WTC11 (cell line): Measurements from ENCODE around the gene ID2. TPM values are rescaled to one million over a fixed set of nuclear protein-coding genes. Genes with fewer than 3 reads are reported as not detected.
A peak's percentile ranks its signal among the peaks of the same experiment; 100 is the strongest.

Source experiments
- ATAC-seq: fragments of 200-7000 bp; cut with Tn5 transposase; 2 replicates; pipeline ENCODE4 v1.10.0; 2021; ENCODE audit warnings: mild to moderate bottlenecking, moderate library complexity
- CTCF ChIA-PET: fragments of 300-600 bp; sonication (Branson Sonifier 250); formaldehyde crosslinking; loops from one replicate; lab custom pipeline; 2021; ENCODE audit warnings: antibody characterized with exemption; lab: Charles Lee
- POLR2A ChIA-PET: fragments of 350-600 bp; sonication (Branson Sonifier 250); formaldehyde crosslinking; loops from one replicate; lab custom pipeline; 2021; ENCODE audit warnings: antibody characterized with exemption; lab: Charles Lee
- DNase-seq: peaks from one replicate; pipeline ENCODE4 v3.0.0; 2021; ENCODE audit warnings: low spot score
- H3K27ac Mint-ChIP-seq: 2 replicates; pipeline ENCODE4 v1.8.0; 2021; ENCODE audit warnings: mixed read lengths
- H3K27me3 Mint-ChIP-seq: 2 replicates; pipeline ENCODE4 v1.8.0; 2021; ENCODE audit warnings: low read depth, mild to moderate bottlenecking, moderate library complexity, mixed read lengths
- H3K36me3 Mint-ChIP-seq: 2 replicates; pipeline ENCODE4 v1.8.0; 2021; ENCODE audit warnings: mixed read lengths
- H3K4me1 Mint-ChIP-seq: 2 replicates; pipeline ENCODE4 v1.8.0; 2022; ENCODE audit warnings: mixed read lengths
- H3K4me3 Mint-ChIP-seq: 2 replicates; pipeline ENCODE4 v1.8.0; 2021; ENCODE audit warnings: mild to moderate bottlenecking, moderate library complexity, mixed read lengths
- H3K9me3 Mint-ChIP-seq: 2 replicates; pipeline ENCODE4 v1.8.0; 2021; ENCODE audit warnings: mixed read lengths
- ETV6 ChIP-seq: sonication (generic); formaldehyde crosslinking; IDR thresholded peaks from 2 replicates; pipeline ENCODE4 v1.8.1; 2022; ENCODE audit warnings: mild to moderate bottlenecking, missing genetic modification reagents
- FOXP1 ChIP-seq: sonication (generic); formaldehyde crosslinking; IDR thresholded peaks from 2 replicates; pipeline ENCODE4 v1.8.0; 2022; ENCODE audit warnings: missing genetic modification reagents, mild to moderate bottlenecking, moderate library complexity, borderline replicate concordance
- GABPB1 ChIP-seq: sonication (generic); formaldehyde crosslinking; IDR thresholded peaks from 2 replicates; pipeline ENCODE4 v1.8.1; 2023; ENCODE audit warnings: mild to moderate bottlenecking, missing genetic modification reagents
- KAT7 ChIP-seq: sonication (generic); formaldehyde crosslinking; IDR thresholded peaks from 2 replicates; pipeline ENCODE4 v1.8.1; 2023; ENCODE audit warnings: missing genetic modification reagents, mild to moderate bottlenecking, borderline replicate concordance
- RELA ChIP-seq: sonication (generic); formaldehyde crosslinking; IDR thresholded peaks from 2 replicates; pipeline ENCODE4 v1.8.1; 2022; ENCODE audit warnings: missing genetic modification reagents, mild to moderate bottlenecking, borderline replicate concordance
- SP1 ChIP-seq: sonication (generic); formaldehyde crosslinking; conservative IDR thresholded peaks from 2 replicates; pipeline ENCODE4 v1.8.1; 2022; ENCODE audit warnings: missing genetic modification reagents
- TCF7 ChIP-seq: sonication (generic); formaldehyde crosslinking; IDR thresholded peaks from 2 replicates; pipeline ENCODE4 v1.8.0; 2022; ENCODE audit warnings: mild to moderate bottlenecking, low read depth, missing genetic modification reagents, moderate library complexity
- TEAD1 ChIP-seq: sonication (generic); formaldehyde crosslinking; IDR thresholded peaks from 2 replicates; pipeline ENCODE4 v1.8.0; 2022; ENCODE audit warnings: mild to moderate bottlenecking, missing genetic modification reagents
- ZBTB21 ChIP-seq: sonication (generic); formaldehyde crosslinking; IDR thresholded peaks from 2 replicates; pipeline ENCODE4 v1.8.1; 2023; ENCODE audit warnings: mild to moderate bottlenecking, missing genetic modification reagents, borderline replicate concordance
- ZNF138 ChIP-seq: sonication (generic); formaldehyde crosslinking; conservative IDR thresholded peaks from 2 replicates; pipeline ENCODE4 v1.8.1; 2022; ENCODE audit warnings: mild to moderate bottlenecking, moderate library complexity, missing genetic modification reagents
- ZNF423 ChIP-seq: fragments of 250-450 bp; sonication (Bioruptor Pico); IDR thresholded peaks from 2 replicates; pipeline ENCODE4 v2.1.2; 2022; ENCODE audit warnings: mild to moderate bottlenecking, moderate library complexity
- total RNA-seq: library from RNA; stranded (reverse); gene quantifications from 3 replicates; pipeline ENCODE4 v1.2.3, GENCODE V29; 2021
- TF ChIP-seq, protein P1 (sequence below): sonication (generic); formaldehyde crosslinking; IDR thresholded peaks from 2 replicates; pipeline ENCODE4 v1.8.0; 2022; ENCODE audit warnings: mild to moderate bottlenecking, missing genetic modification reagents
- TF ChIP-seq, protein P2 (sequence below): sonication (generic); formaldehyde crosslinking; IDR thresholded peaks from 2 replicates; pipeline ENCODE4 v1.8.1; 2023; ENCODE audit warnings: mild to moderate bottlenecking, moderate library complexity, missing genetic modification reagents
- TF ChIP-seq, protein P3 (sequence below): fragments of 250-450 bp; sonication (Bioruptor Pico); conservative IDR thresholded peaks from 2 replicates; pipeline ENCODE4 v1.9.0; 2021; ENCODE audit warnings: mild to moderate bottlenecking
- TF ChIP-seq, protein P4 (sequence below): sonication (generic); formaldehyde crosslinking; conservative IDR thresholded peaks from 2 replicates; pipeline ENCODE4 v1.8.1; 2023; ENCODE audit warnings: mild to moderate bottlenecking, low read depth, missing genetic modification reagents, moderate library complexity
- TF ChIP-seq, protein P5 (sequence below): sonication (generic); formaldehyde crosslinking; IDR thresholded peaks from 2 replicates; pipeline ENCODE4 v1.8.1; 2022; ENCODE audit warnings: mild to moderate bottlenecking, missing genetic modification reagents, moderate library complexity, borderline replicate concordance
- TF ChIP-seq, protein P6 (sequence below): fragments of 200-600 bp; IDR thresholded peaks from 2 replicates; pipeline ENCODE4 v1.8.0; 2022; ENCODE audit warnings: antibody characterized with exemption

ID2 gene
- total RNA-seq, 1 experiment from 2014 or later = 38.6 TPM

DNA sequence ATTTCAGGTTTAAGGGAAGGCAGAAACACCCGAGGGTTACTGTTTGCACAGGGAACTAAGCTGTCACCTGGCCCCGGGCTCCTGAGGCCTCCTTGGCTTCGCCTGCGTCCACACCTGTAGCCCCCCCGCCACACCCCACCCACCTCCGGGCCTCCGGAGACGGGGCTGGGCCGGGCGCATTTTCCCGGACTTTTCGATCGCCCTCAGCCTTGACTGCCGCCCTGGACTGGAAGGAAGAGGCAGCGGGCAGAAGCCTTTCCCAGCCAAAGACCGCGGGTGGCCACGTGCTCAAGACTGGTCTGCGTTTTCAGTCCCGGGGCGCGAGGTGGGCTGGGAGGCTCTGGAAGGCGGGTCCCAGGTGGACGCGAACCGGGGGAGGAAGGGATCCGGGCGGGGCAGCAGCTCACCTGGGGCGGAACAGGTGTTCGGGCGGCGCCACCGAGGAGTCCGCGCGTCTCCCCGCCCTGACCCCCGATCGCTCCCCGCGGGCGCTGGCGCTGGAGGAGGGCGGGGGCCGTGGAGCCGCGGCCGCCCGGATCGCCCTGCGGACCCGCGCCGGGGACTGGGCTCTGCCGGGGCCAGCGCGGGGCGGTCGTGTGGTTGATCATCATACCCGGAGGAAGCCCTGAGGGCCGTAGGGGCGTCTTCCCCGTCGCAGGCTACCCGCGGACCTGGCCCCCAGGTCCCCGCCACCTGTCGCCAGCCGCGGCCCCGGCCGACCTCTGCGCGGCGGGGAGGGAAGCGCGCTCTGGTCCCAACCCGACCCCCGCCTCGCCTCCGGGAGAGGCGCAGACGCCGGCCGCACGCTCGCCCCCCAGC is 3.2 kb downstream of the ID2 start (continued):
- TF ChIP-seq GABPB1 = peak; percentile 15; the same call in 1 of the 2 replicates
- TF ChIP-seq TEAD1 = no peak
- TF ChIP-seq, protein P1, sequence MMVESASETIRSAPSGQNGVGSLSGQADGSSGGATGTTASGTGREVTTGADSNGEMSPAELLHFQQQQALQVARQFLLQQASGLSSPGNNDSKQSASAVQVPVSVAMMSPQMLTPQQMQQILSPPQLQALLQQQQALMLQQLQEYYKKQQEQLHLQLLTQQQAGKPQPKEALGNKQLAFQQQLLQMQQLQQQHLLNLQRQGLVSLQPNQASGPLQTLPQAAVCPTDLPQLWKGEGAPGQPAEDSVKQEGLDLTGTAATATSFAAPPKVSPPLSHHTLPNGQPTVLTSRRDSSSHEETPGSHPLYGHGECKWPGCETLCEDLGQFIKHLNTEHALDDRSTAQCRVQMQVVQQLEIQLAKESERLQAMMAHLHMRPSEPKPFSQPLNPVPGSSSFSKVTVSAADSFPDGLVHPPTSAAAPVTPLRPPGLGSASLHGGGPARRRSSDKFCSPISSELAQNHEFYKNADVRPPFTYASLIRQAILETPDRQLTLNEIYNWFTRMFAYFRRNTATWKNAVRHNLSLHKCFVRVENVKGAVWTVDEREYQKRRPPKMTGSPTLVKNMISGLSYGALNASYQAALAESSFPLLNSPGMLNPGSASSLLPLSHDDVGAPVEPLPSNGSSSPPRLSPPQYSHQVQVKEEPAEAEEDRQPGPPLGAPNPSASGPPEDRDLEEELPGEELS (CRISPR knock-in tag) = no peak
- TF ChIP-seq TCF7 (CRISPR knock-in tag) = no peak
- TF ChIP-seq, all 79 proteins: peak for 19

DNA sequence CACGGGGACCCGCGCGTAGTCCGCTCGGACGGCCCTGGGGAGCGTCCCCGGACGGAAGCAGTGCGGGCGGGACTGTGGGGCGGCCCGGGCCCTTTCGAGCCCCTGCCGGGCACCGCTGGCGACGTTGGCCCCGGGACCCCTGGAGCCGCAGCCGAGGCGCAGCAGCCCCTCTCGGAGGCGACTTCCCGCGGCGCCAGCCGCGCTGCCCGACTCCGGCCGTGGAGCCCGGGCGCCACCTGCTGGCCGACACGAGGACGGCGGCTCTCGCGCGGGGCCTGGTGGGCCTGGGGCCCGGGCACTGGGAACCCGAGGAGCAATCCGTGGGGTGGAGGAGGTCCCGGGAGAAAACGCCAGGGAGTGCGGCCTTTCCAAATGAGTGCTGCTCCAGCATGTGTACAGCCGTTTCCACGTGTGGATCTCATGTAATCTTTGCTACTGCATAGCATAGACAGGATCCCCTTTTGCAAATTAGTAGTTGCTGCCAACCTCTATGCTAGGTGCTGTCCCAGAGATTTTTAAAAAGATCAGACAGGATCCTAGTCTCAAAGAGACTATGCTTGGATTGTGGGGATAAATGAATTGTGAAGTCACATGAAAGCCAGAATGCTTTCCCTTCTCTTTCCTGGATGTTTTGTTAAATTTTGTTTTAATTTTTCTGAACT is 4.0 kb downstream of the ID2 start:
- ChIA-PET CTCF (interaction anchor here (1.6 kb wide), 1 partner anchor 160 kb away, joined by 8 read pairs; no protein-coding TSS in a partner anchor), POLR2A (no interaction called here)
- TF ChIP-seq, protein P2, sequence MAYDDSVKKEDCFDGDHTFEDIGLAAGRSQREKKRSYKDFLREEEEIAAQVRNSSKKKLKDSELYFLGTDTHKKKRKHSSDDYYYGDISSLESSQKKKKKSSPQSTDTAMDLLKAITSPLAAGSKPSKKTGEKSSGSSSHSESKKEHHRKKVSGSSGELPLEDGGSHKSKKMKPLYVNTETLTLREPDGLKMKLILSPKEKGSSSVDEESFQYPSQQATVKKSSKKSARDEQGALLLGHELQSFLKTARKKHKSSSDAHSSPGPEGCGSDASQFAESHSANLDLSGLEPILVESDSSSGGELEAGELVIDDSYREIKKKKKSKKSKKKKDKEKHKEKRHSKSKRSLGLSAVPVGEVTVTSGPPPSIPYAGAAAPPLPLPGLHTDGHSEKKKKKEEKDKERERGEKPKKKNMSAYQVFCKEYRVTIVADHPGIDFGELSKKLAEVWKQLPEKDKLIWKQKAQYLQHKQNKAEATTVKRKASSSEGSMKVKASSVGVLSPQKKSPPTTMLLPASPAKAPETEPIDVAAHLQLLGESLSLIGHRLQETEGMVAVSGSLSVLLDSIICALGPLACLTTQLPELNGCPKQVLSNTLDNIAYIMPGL (CRISPR knock-in tag) = peak; percentile 87
- TF ChIP-seq, protein P3, sequence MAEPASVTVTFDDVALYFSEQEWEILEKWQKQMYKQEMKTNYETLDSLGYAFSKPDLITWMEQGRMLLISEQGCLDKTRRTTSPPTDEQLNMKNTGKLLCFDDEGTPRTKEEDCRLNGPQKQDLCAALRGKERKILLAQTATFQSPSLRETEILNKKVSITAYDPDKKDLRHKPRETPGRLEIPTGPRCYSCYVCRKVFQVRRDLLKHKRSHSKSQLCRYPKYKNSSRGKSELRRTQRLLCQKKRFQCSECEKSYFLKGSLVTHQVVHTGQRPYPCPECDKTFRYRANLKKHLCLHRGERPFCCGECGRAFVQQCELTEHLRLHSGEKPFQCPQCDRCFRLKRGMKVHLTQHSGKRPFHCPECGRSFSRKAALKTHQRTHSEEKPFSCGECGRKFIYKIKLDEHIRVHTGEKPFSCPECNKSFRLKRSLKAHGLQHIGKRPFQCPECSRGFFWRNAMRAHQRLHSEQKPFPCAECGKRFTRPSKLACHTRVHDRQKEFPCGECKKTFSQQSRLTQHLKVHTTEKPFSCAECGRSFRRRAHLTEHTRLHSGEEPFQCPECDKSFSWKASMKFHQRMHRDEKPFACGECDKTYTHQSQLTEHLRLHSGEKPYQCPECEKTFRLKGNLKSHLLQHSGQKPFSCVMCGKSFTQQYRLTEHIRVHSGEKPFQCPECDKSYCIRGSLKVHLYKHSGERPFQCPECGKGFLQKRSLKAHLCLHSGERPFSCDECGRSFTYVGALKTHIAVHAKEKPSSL (CRISPR knock-in tag) = no peak
- TF ChIP-seq, protein P4, sequence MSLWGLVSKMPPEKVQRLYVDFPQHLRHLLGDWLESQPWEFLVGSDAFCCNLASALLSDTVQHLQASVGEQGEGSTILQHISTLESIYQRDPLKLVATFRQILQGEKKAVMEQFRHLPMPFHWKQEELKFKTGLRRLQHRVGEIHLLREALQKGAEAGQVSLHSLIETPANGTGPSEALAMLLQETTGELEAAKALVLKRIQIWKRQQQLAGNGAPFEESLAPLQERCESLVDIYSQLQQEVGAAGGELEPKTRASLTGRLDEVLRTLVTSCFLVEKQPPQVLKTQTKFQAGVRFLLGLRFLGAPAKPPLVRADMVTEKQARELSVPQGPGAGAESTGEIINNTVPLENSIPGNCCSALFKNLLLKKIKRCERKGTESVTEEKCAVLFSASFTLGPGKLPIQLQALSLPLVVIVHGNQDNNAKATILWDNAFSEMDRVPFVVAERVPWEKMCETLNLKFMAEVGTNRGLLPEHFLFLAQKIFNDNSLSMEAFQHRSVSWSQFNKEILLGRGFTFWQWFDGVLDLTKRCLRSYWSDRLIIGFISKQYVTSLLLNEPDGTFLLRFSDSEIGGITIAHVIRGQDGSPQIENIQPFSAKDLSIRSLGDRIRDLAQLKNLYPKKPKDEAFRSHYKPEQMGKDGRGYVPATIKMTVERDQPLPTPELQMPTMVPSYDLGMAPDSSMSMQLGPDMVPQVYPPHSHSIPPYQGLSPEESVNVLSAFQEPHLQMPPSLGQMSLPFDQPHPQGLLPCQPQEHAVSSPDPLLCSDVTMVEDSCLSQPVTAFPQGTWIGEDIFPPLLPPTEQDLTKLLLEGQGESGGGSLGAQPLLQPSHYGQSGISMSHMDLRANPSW = no peak
- TF ChIP-seq ETV6 (CRISPR knock-in tag) (0 out of 2 replicates have a peak, but pooled peaks have one; percentile 23), FOXP1 (peak; percentile 41; the same call in 1 of the 2 replicates), ZNF423 (CRISPR knock-in tag) (peak; percentile 96), RELA (CRISPR knock-in tag) (0 out of 2 replicates have a peak, but pooled peaks have one; percentile 43), ZNF138 (CRISPR knock-in tag) (no peak), SP1 (peak; percentile 55; the same call in 1 of the 2 replicates), KAT7 (CRISPR knock-in tag) (0 out of 2 replicates have a peak, but pooled peaks have one; percentile 16), ZBTB21 (CRISPR knock-in tag) (0 out of 2 replicates have a peak, but pooled peaks have one; percentile 35)
- TF ChIP-seq, protein P5, sequence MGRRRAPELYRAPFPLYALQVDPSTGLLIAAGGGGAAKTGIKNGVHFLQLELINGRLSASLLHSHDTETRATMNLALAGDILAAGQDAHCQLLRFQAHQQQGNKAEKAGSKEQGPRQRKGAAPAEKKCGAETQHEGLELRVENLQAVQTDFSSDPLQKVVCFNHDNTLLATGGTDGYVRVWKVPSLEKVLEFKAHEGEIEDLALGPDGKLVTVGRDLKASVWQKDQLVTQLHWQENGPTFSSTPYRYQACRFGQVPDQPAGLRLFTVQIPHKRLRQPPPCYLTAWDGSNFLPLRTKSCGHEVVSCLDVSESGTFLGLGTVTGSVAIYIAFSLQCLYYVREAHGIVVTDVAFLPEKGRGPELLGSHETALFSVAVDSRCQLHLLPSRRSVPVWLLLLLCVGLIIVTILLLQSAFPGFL (CRISPR knock-in tag) = 0 out of 2 replicates have a peak, but pooled peaks have one; percentile 27
- TF ChIP-seq, protein P6, sequence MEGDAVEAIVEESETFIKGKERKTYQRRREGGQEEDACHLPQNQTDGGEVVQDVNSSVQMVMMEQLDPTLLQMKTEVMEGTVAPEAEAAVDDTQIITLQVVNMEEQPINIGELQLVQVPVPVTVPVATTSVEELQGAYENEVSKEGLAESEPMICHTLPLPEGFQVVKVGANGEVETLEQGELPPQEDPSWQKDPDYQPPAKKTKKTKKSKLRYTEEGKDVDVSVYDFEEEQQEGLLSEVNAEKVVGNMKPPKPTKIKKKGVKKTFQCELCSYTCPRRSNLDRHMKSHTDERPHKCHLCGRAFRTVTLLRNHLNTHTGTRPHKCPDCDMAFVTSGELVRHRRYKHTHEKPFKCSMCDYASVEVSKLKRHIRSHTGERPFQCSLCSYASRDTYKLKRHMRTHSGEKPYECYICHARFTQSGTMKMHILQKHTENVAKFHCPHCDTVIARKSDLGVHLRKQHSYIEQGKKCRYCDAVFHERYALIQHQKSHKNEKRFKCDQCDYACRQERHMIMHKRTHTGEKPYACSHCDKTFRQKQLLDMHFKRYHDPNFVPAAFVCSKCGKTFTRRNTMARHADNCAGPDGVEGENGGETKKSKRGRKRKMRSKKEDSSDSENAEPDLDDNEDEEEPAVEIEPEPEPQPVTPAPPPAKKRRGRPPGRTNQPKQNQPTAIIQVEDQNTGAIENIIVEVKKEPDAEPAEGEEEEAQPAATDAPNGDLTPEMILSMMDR = peak; percentile 98
- peak; percentile 12 for ATAC-seq
- Mint-ChIP-seq H3K27ac (no peak overlapping the region), H3K9me3 (no peaks in the 10 kb centered on the region), H3K4me1 (peaks cover 24% of the 10 kb centered on the region), H3K27me3 (peaks cover 23% of the 10 kb centered on the region), H3K4me3 (peak overlapping the region; percentile 54), H3K36me3 (peaks cover 17% of the 10 kb centered on the region)
- DNase-seq = peak; percentile 77
